Sigmoid colon (tissue), 4 donors: Measurements from ENCODE around the gene TFEC.

ENCODE experiments used
- CTCF ChIP-seq, 4 experiments: fragments of 450-650 bp in 3 of 4; fragments of 200-600 bp in 1 of 4; IDR thresholded peaks; one replicate each; pipeline ENCODE4 v1.5.1; 2016 to 2019; ENCODE audit warnings: antibody characterized with exemption in 4 of 4, mild to moderate bottlenecking in 3 of 4, moderate library complexity in 2 of 4
- EP300 ChIP-seq, 4 donors: sonication (generic); formaldehyde crosslinking; IDR thresholded peaks; one replicate each; pipeline ENCODE4 v1.6.1; 2017; ENCODE audit warnings: antibody characterized with exemption in 4 of 4
- POLR2A ChIP-seq, 2 donors: fragments of 450-650 bp; IDR thresholded peaks; one replicate each; pipeline ENCODE4 v1.6.1; 2016; ENCODE audit warnings: antibody characterized with exemption in 2 of 2, mild to moderate bottlenecking in 2 of 2, moderate library complexity in 2 of 2
- POLR2AphosphoS5 ChIP-seq, 4 donors: sonication (generic); formaldehyde crosslinking; IDR thresholded peaks; one replicate each; pipeline ENCODE4 v1.6.1; 2017; ENCODE audit warnings: antibody characterized with exemption in 4 of 4

GRCh38 chr7:115997221-115997620 is 33.3 kb downstream of the TFEC start:
- TF ChIP-seq EP300 (IDR thresholded peaks at IDR 0.05) (no peak), POLR2A (IDR thresholded peaks at IDR 0.05) (no peak), CTCF (IDR thresholded peaks at IDR 0.05) (no peak), POLR2AphosphoS5 (IDR thresholded peaks at IDR 0.05) (no peak)
